GM13977 (cell line): Measurements from ENCODE around the gene PRKCA.

Source experiments
- DNase-seq: peaks from one replicate; pipeline ENCODE4 v3.0.0; 2012; ENCODE audit warnings: low spot score
- CTCF ChIP-seq: IDR thresholded peaks from 2 replicates; pipeline ENCODE4 v1.5.1; 2012; ENCODE audit warnings: mild to moderate bottlenecking, control low read depth; ENCODE audit not compliant: insufficient read depth; ENCODE audit errors: extremely low read depth, missing control alignments
- in situ Hi-C: fragments of 300-500 bp; cut with MboI; formaldehyde crosslinking; loops from one replicate; pipeline ENCODE4 v1.12.0; 2022; ENCODE audit warnings: low sequenced_read_pairs, low pct_unique_long_range_greater_than_20kb, mixed read lengths, inconsistent platforms; ENCODE audit not compliant: unreplicated experiment

PRKCA gene

GRCh38 chr17:66273586-66273848 lies 28.9 kb upstream of the PRKCA start:
- in situ Hi-C loops = loop anchor here (25.0 kb wide), 1 partner anchor 289 kb away; no protein-coding TSS in a partner anchor
- no peak for DNase-seq
- TF ChIP-seq CTCF = no peak

GRCh38 chr17:66275651-66276050 lies 26.8 kb upstream of the PRKCA start:
- TF ChIP-seq CTCF = no peak
- no peak for DNase-seq
- in situ Hi-C loops = no loop called here

- DNase-seq = no peak
- in situ Hi-C loops = no loop called here
Observed at GRCh38 chr17:66276328-66276937, 26.0 kb upstream of the PRKCA start.

GRCh38 chr17:66277191-66277590 lies 25.2 kb upstream of the PRKCA start:
- TF ChIP-seq CTCF = no peak
- no peak for DNase-seq
- in situ Hi-C loops = no loop called here

More at GRCh38 chr17:66276328-66276937, 26.0 kb upstream of the PRKCA start:
- no peak for TF ChIP-seq CTCF

GRCh38 chr17:66281661-66282369 lies 20.6 kb upstream of the PRKCA start:
- in situ Hi-C loops = no loop called here
- TF ChIP-seq CTCF = no peak
- DNase-seq = no peak

- no peak for DNase-seq
- TF ChIP-seq CTCF = no peak
- in situ Hi-C loops = no loop called here
Observed at GRCh38 chr17:66283296-66283934, 19.0 kb upstream of the PRKCA start.
